H9 (cell line): ENCODE results near the gene ADAM20. TPM values are rescaled to one million over a fixed set of nuclear protein-coding genes. Genes with fewer than 3 reads are reported as not detected.

Source experiments
- DNase-seq: peaks from one replicate; pipeline ENCODE4 v3.0.0-alpha.2; 2017
- H2AFZ ChIP-seq: one replicate; pipeline ENCODE4 v1.6.1; 2013; ENCODE audit warnings: mild to moderate bottlenecking, low read length, control low read depth, moderate library complexity
- H2AK5ac ChIP-seq: 2 replicates; pipeline ENCODE4 v1.6.1; 2013; ENCODE audit warnings: low read length, control low read depth, mixed read lengths; ENCODE audit not compliant: insufficient read length
- H2BK120ac ChIP-seq: one replicate; pipeline ENCODE4 v1.6.1; 2013; ENCODE audit warnings: low read depth, mild to moderate bottlenecking, low read length, control low read depth, inconsistent platforms; ENCODE audit not compliant: poor library complexity, severe bottlenecking
- H2BK12ac ChIP-seq: 2 replicates; pipeline ENCODE4 v1.6.1; 2013; ENCODE audit warnings: low read length, control low read depth, mixed read lengths, low read depth; ENCODE audit not compliant: insufficient read length
- H2BK15ac ChIP-seq: 2 replicates; pipeline ENCODE4 v1.6.1; 2013; ENCODE audit warnings: low read depth, low read length, control low read depth
- H2BK20ac ChIP-seq: one replicate; pipeline ENCODE4 v1.6.1; 2013; ENCODE audit warnings: low read depth, mild to moderate bottlenecking, low read length, control low read depth, inconsistent platforms; ENCODE audit not compliant: poor library complexity, severe bottlenecking
- H2BK5ac ChIP-seq: 2 replicates; pipeline ENCODE4 v1.6.1; 2013; ENCODE audit warnings: low read length, control low read depth, mixed read lengths; ENCODE audit not compliant: insufficient read length
- H3K14ac ChIP-seq: 2 replicates; pipeline ENCODE4 v1.6.1; 2013; ENCODE audit warnings: low read length, control low read depth; ENCODE audit not compliant: insufficient read depth
- H3K18ac ChIP-seq: 2 replicates; pipeline ENCODE4 v1.6.1; 2013; ENCODE audit warnings: low read depth, mild to moderate bottlenecking, mixed read lengths, low read length, control low read depth; ENCODE audit not compliant: insufficient read length
- H3K23ac ChIP-seq: 2 replicates; pipeline ENCODE4 v1.6.1; 2013; ENCODE audit warnings: low read length, control low read depth, mixed read lengths, low read depth; ENCODE audit not compliant: insufficient read length
- H3K23me2 ChIP-seq: 2 replicates; pipeline ENCODE4 v1.6.1; 2013; ENCODE audit warnings: low read depth, mild to moderate bottlenecking, mixed read lengths, low read length, control low read depth; ENCODE audit not compliant: insufficient read length, poor library complexity, severe bottlenecking
- H3K27ac ChIP-seq: 2 replicates; pipeline ENCODE4 v1.5.1; 2013; ENCODE audit warnings: low read length, control low read depth, mixed read lengths, low read depth; ENCODE audit not compliant: insufficient read length
- H3K27me3 ChIP-seq: 2 replicates; pipeline ENCODE4 v1.6.1; 2013; ENCODE audit warnings: low read length, control low read depth, inconsistent platforms; ENCODE audit not compliant: insufficient read depth
- H3K4ac ChIP-seq: 2 replicates; pipeline ENCODE4 v1.6.1; 2013; ENCODE audit warnings: low read depth, mild to moderate bottlenecking, control low read depth, inconsistent platforms, low read length, moderate library complexity
- H3K4me1 ChIP-seq: 2 replicates; pipeline ENCODE4 v1.6.1; 2013; ENCODE audit warnings: low read length, control low read depth, inconsistent platforms; ENCODE audit not compliant: insufficient read depth
- H3K4me2 ChIP-seq: 2 replicates; pipeline ENCODE4 v1.6.1; 2013; ENCODE audit warnings: low read length, control low read depth, mixed read lengths; ENCODE audit not compliant: insufficient read length, insufficient read depth
- H3K56ac ChIP-seq: 2 replicates; pipeline ENCODE4 v1.6.1; 2013; ENCODE audit warnings: low read depth, mild to moderate bottlenecking, mixed read lengths, low read length, control low read depth; ENCODE audit not compliant: insufficient read length
- H3K79me1 ChIP-seq: 2 replicates; pipeline ENCODE4 v1.6.1; 2013; ENCODE audit warnings: low read depth, mild to moderate bottlenecking, moderate library complexity, low read length, control low read depth, inconsistent platforms; ENCODE audit not compliant: insufficient read depth, poor library complexity, severe bottlenecking
- H3K79me2 ChIP-seq: 2 replicates; pipeline ENCODE4 v1.6.1; 2013; ENCODE audit warnings: low read length, control low read depth, inconsistent platforms; ENCODE audit not compliant: insufficient read depth
- H3K9ac ChIP-seq: 2 replicates; pipeline ENCODE4 v1.6.1; 2013; ENCODE audit warnings: low read length, control low read depth, mixed read lengths; ENCODE audit not compliant: insufficient read length; ENCODE audit errors: extremely low read depth
- H3K9me3 ChIP-seq: one replicate; pipeline ENCODE4 v1.6.1; 2013; ENCODE audit warnings: low read depth, low read length, inconsistent platforms; ENCODE audit not compliant: control insufficient read depth
- H3T11ph ChIP-seq: one replicate; pipeline ENCODE4 v1.6.1; 2013; ENCODE audit warnings: mild to moderate bottlenecking, low read length, control low read depth, inconsistent platforms
- H4K20me1 ChIP-seq: one replicate; pipeline ENCODE4 v1.6.1; 2013; ENCODE audit not compliant: control insufficient read depth, insufficient read length, insufficient read depth
- H4K5ac ChIP-seq: 2 replicates; pipeline ENCODE4 v1.6.1; 2013; ENCODE audit warnings: low read depth, mild to moderate bottlenecking, mixed read lengths, low read length, control low read depth; ENCODE audit not compliant: insufficient read length
- H4K8ac ChIP-seq: replicated peaks from 2 replicates; pipeline ENCODE4 v1.6.1; 2013; ENCODE audit warnings: low read length, control low read depth, mixed read lengths, low read depth; ENCODE audit not compliant: insufficient read length
- H4K91ac ChIP-seq: 2 replicates; pipeline ENCODE4 v1.6.1; 2013; ENCODE audit warnings: low read depth, mild to moderate bottlenecking, moderate library complexity, mixed read lengths, low read length, control low read depth; ENCODE audit not compliant: insufficient read length
- H3K27ac Mint-ChIP-seq, 3 experiments: 2 replicates in 2 of 3; 3 replicates in 1 of 3; pipeline ENCODE4 v1.8.0; 2020 to 2021; ENCODE audit warnings: mixed read lengths in 3 of 3, mild to moderate bottlenecking in 1 of 3, moderate library complexity in 1 of 3
- H3K27me3 Mint-ChIP-seq: 2 replicates; pipeline ENCODE4 v1.8.0; 2021; ENCODE audit warnings: low read depth, mild to moderate bottlenecking, moderate library complexity, mixed read lengths
- H3K36me3 Mint-ChIP-seq, 3 experiments: 2 replicates in 2 of 3; 3 replicates in 1 of 3; pipeline ENCODE4 v1.8.0; 2020 to 2021; ENCODE audit warnings: low read depth in 3 of 3, mixed read lengths in 3 of 3; ENCODE audit not compliant: insufficient read depth in 1 of 3
- H3K4me1 Mint-ChIP-seq, 2 experiments: 2 replicates each; pipeline ENCODE4 v1.8.0; 2020; ENCODE audit warnings: mixed read lengths in 2 of 2
- H3K4me3 Mint-ChIP-seq, 2 experiments: 2 replicates in 1 of 2; 3 replicates in 1 of 2; pipeline ENCODE4 v1.8.0; 2020 to 2021; ENCODE audit warnings: mild to moderate bottlenecking in 2 of 2, mixed read lengths in 2 of 2, moderate library complexity in 1 of 2
- H3K9me3 Mint-ChIP-seq, 2 experiments: 2 replicates in 1 of 2; 3 replicates in 1 of 2; pipeline ENCODE4 v1.8.0; 2020; ENCODE audit warnings: mild to moderate bottlenecking in 2 of 2, mixed read lengths in 2 of 2, moderate library complexity in 1 of 2
- CTCF ChIP-seq: fragments of 200-600 bp; sonication (generic); conservative IDR thresholded peaks from 3 replicates; pipeline ENCODE4 v1.8.0; 2021; ENCODE audit warnings: antibody characterized with exemption, mild to moderate bottlenecking
- WGBS: extraction: QIAGEN DNeasy Blood & Tissue Kit; methylation state at CpG from one replicate; pipeline ENCODE4 v1.1.7; 2013; ENCODE audit warnings: missing lambda C conversion rate, low lambda C conversion rate, mixed read lengths; ENCODE audit not compliant: insufficient read length; ENCODE audit errors: extremely low coverage; 5-methylcytosine and 5-hydroxymethylcytosine counted together
- total RNA-seq: library from RNA; stranded (reverse); gene quantifications from 2 replicates; pipeline ENCODE4 v1.2.1, GENCODE V29; 2021

Gene ADAM20
- total RNA-seq, 1 experiment from 2014 or later, result 0.28 TPM

DNA sequence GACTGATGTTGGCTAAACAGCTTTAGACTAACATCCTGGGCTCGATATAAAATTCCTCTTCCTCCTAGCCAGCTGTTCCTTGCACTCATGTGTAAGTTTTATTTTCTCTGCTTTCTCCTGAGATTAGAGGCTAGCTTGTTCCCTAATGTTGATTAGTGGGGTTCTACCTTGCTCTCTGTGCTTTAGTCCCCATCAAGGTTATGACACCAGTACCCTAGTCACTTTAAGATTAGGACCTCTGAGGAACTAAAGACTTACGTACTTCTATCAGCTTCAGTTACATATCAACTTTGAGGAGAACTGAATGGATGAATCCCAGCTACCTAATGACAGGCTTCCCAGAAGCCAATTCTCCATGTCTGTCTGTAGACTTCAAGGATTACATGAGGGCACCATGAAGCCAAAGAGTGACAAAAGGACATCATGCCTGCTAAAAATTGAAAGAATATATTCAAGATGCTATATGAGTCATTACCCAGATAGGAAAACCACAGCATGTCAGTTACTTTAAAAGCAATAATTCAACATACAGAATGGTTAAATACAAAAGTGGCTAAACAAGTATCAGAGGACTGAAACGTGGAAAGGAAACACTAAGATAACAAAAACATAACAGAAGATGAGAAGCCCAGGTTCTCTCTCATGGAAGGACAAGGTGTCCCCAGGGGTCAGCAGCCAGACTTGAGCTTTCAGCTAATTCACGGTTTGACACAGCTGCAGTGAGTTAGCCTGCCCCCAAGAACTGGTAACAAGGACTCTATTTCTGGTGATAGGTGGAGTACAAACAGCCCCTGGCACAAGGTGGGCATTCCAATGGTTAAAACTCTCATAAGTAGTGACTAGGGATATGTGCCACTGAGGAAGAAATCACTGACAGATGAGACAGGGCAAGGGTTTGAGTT, 20.4 kb downstream of the ADAM20 start:
- Mint-ChIP-seq H3K27me3 (no peaks in the 10 kb centered on the region), H3K9me3 (peaks cover 16 to 19% of the 10 kb centered on the region in 2 experiments), H3K27ac (no peak overlapping the region), H3K4me1 (peaks cover under 1% of the 10 kb centered on the region in 2 experiments; a peak in 1 of 4 replicates), H3K4me3 (no peak overlapping the region), H3K36me3 (peaks cover 0 to 9% (median 2%) of the 10 kb centered on the region in 3 experiments; a peak in 3 of 7 replicates)
- Histone ChIP-seq H4K91ac (no peak overlapping the region), H3K79me2 (no peaks in the 10 kb centered on the region), H3K4me1 (no peaks in the 10 kb centered on the region), H3K4ac (no peak overlapping the region), H3K23ac (no peak overlapping the region), H3K9ac (no peak overlapping the region), H3K4me2 (no peak overlapping the region), H4K20me1 (no peaks in the 10 kb centered on the region), H3K14ac (no peak overlapping the region), H2BK20ac (no peak overlapping the region), H3K27me3 (no peaks in the 10 kb centered on the region), H2BK5ac (no peak overlapping the region), H4K8ac (no peak overlapping the region), H3T11ph (no peak overlapping the region), H3K79me1 (no peaks in the 10 kb centered on the region), H3K27ac (no peak overlapping the region), H2AK5ac (no peak overlapping the region), H3K56ac (no peak overlapping the region), H3K23me2 (no peaks in the 10 kb centered on the region), H3K18ac (no peak overlapping the region), H2BK120ac (no peak overlapping the region), H2AFZ (no peak overlapping the region), H3K9me3 (no peaks in the 10 kb centered on the region), H4K5ac (no peak overlapping the region), H2BK15ac (no peak overlapping the region), H2BK12ac (no peak overlapping the region)
- no CpG with 5 or more reads among the region's 4 CpGs for WGBS
- no peak for DNase-seq
- no peak for TF ChIP-seq CTCF
